CD8-positive, alpha-beta memory T cell (primary cell): ENCODE data around the gene CENPV. TPM values are rescaled to one million over a fixed set of nuclear protein-coding genes. Genes with fewer than 3 reads are reported as not detected.

Experiments used
- CTCF ChIA-PET: fragments of 350-600 bp; sonication (Branson Sonifier 250); formaldehyde crosslinking; loops from one replicate; lab custom pipeline; 2021; ENCODE audit warnings: antibody characterized with exemption; lab: Charles Lee
- POLR2A ChIA-PET: fragments of 350-600 bp; sonication (Branson Sonifier 250); formaldehyde crosslinking; loops from one replicate; lab custom pipeline; 2021; ENCODE audit warnings: antibody characterized with exemption; lab: Charles Lee
- DNase-seq, 5 donors: peaks; one replicate each; pipeline versions ENCODE4 v3.0.0 to v3.0.0-alpha.2; 2020 to 2022; ENCODE audit warnings: mixed read lengths in 1 of 5
- H3K27ac ChIP-seq: one replicate; pipeline ENCODE4 v1.7.0; 2013; ENCODE audit warnings: low read depth, mild to moderate bottlenecking, low read length, moderate library complexity
- H3K27me3 ChIP-seq: 2 replicates; pipeline ENCODE4 v1.7.0; 2013; ENCODE audit warnings: low read length, mild to moderate bottlenecking; ENCODE audit not compliant: insufficient read depth, poor library complexity, severe bottlenecking
- H3K36me3 ChIP-seq: 2 replicates; pipeline ENCODE4 v1.7.0; 2013; ENCODE audit warnings: mild to moderate bottlenecking, low read length, moderate library complexity; ENCODE audit not compliant: insufficient read depth
- H3K4me1 ChIP-seq: 2 replicates; pipeline ENCODE4 v1.7.0; 2013; ENCODE audit warnings: mild to moderate bottlenecking, low read length, moderate library complexity; ENCODE audit not compliant: insufficient read depth
- H3K4me3 ChIP-seq: 2 replicates; pipeline ENCODE4 v1.7.0; 2013; ENCODE audit warnings: mild to moderate bottlenecking, low read length
- H3K9me3 ChIP-seq: 2 replicates; pipeline ENCODE4 v1.7.0; 2013; ENCODE audit warnings: mild to moderate bottlenecking, low read length
- H3K27ac Mint-ChIP-seq, 8 donors: one replicate each; pipeline ENCODE4 v1.8.0; 2020 to 2021; ENCODE audit warnings: mixed read lengths in 8 of 8, mild to moderate bottlenecking in 6 of 8, inconsistent platforms in 3 of 8, moderate library complexity in 3 of 8
- H3K27me3 Mint-ChIP-seq, 2 donors: one replicate each; pipeline ENCODE4 v1.8.0; 2020 to 2021; ENCODE audit warnings: mixed read lengths in 2 of 2, mild to moderate bottlenecking in 1 of 2, moderate library complexity in 1 of 2
- H3K36me3 Mint-ChIP-seq, 3 donors: one replicate each; pipeline ENCODE4 v1.8.0; 2020 to 2021; ENCODE audit warnings: mixed read lengths in 3 of 3, inconsistent platforms in 1 of 3, mild to moderate bottlenecking in 1 of 3
- H3K4me1 Mint-ChIP-seq, 3 donors: one replicate each; pipeline ENCODE4 v1.8.0; 2020 to 2021; ENCODE audit warnings: mixed read lengths in 3 of 3, inconsistent platforms in 1 of 3, mild to moderate bottlenecking in 1 of 3
- H3K4me3 Mint-ChIP-seq, 7 donors: one replicate each; pipeline ENCODE4 v1.8.0; 2020 to 2021; ENCODE audit warnings: mixed read lengths in 7 of 7, mild to moderate bottlenecking in 6 of 7, moderate library complexity in 4 of 7, inconsistent platforms in 2 of 7
- H3K9me3 Mint-ChIP-seq, 5 donors: one replicate each; pipeline ENCODE4 v1.8.0; 2020 to 2022; ENCODE audit warnings: mixed read lengths in 5 of 5, mild to moderate bottlenecking in 3 of 5, moderate library complexity in 2 of 5, inconsistent platforms in 1 of 5
- polyA plus RNA-seq: library from polyadenylated mRNA; unstranded; fragments of 300-500 nt; fragmentation: Illumina TruSeq; gene quantifications from one replicate; pipeline ENCODE4 v1.2.3, GENCODE V29; 2021
- total RNA-seq, 2 experiments: library from RNA; stranded (reverse); gene quantifications; one replicate each; pipeline ENCODE4 v1.2.3, GENCODE V29; 2021

Gene CENPV
- total and polyA plus RNA-seq, 3 experiments from 2014 or later: 18.2 to 56.4 (median 53.4) TPM

DNA sequence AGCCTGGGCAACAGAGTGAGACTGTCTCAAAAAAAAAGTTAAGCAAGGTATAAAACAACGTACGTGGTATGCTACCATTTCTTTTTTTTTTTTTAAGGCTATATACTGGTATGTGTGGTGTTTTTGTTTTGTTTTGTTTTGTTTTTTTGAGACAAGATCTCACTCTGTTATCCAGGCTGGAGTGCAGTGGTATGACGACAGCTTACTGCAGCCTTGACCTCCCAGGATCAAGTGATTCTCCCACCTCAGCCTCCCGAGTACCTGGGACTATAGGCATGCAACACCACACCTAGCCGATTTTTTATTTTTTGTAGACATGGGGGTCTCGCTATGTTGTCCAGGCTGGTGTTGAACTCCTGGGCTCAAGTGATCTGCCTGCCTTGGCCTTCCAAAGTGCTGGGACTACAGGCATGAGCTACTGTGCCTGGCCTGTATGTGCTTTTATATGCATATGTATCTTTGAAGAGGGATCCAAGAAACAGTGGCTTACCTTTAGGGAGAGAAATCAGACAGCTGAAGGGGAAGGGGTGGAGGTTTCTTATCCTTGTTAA lies 6.5 kb downstream of the CENPV start:
- CTCF ChIA-PET: interaction anchor here (10.7 kb wide), 1 partner anchor 18 kb away, joined by 68 read pairs; no protein-coding TSS in a partner anchor
- Mint-ChIP-seq H3K9me3 (no peaks in the 10 kb centered on the region), H3K27ac (peak overlapping the region in 1 of 8 donors; percentile 91), H3K36me3 (peaks cover 0 to 40% (median 2%) of the 10 kb centered on the region in 3 donors), H3K4me3 (no peak overlapping the region), H3K4me1 (peaks cover 6 to 7% (median 6%) of the 10 kb centered on the region in 3 donors), H3K27me3 (no peaks in the 10 kb centered on the region)
- no peak overlapping the region for H3K4me3 ChIP-seq
- no peaks in the 10 kb centered on the region for H3K9me3 ChIP-seq
- no peak overlapping the region for H3K27ac ChIP-seq
- DNase-seq: no peak
- no peaks in the 10 kb centered on the region for H3K36me3 ChIP-seq
- no peaks in the 10 kb centered on the region for H3K27me3 ChIP-seq
- H3K4me1 ChIP-seq: peaks cover 2% of the 10 kb centered on the region
- POLR2A ChIA-PET: no interaction called here

DNA sequence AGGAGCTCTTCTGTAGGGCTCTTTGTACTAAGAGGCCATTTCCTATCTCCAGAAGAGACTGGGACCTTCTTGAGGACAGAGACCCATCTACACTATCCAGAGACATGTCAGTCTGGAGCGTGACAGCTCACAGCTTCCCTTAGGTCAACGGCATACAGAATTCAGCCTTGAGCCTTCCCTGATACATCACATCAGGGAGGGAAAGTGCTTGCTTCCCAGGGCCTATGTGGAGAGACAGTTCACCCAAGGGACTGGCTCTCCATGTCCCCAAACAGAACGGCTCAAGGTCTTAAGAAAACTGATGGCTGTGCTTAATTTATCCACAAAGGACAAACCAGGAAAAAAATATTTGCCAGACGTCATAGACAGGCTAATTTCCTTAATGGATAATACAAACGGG lies 7.7 kb downstream of the CENPV start:
- no peaks in the 10 kb centered on the region for H3K36me3 ChIP-seq
- peaks cover 0 to 40% (median 2%) of the 10 kb centered on the region in 3 donors for H3K36me3 Mint-ChIP-seq
- ChIA-PET CTCF (interaction anchor here (1.0 to 2.7 kb wide), 2 partner anchors 8 to 18 kb away, joined by 3 to 15 read pairs; partner anchors contain the start of gene CENPV), POLR2A (no interaction called here)
- no peak overlapping the region for H3K4me3 Mint-ChIP-seq
- H3K4me3 ChIP-seq: no peak overlapping the region
- no peaks in the 10 kb centered on the region for H3K27me3 ChIP-seq
- H3K27ac Mint-ChIP-seq: no peak overlapping the region
- DNase-seq: no peak
- H3K9me3 Mint-ChIP-seq: no peaks in the 10 kb centered on the region
- no peaks in the 10 kb centered on the region for H3K9me3 ChIP-seq
- no peak overlapping the region for H3K27ac ChIP-seq
- H3K4me1 Mint-ChIP-seq: no peaks in the 10 kb centered on the region
- no peaks in the 10 kb centered on the region for H3K27me3 Mint-ChIP-seq
- no peaks in the 10 kb centered on the region for H3K4me1 ChIP-seq

DNA sequence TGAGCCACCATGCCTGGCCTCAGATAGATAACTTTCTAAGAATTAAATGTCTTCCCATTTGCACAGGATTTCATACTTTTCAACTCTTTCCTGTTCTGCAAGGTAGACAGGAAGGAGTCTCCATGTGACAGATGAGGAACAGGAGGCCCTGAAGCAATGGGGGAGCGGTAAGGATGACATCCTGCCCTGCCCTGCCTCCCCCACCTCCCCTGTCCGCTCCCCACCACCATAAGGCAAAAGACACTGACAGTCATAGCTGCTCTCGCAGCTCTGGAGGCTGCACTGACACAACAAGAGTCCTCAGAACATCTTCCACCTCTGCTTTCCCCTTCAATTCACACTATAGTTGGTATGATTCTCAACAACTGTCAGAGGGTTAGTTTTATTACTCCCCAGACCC lies 9.7 kb downstream of the CENPV start:
- H3K9me3 Mint-ChIP-seq: no peaks in the 10 kb centered on the region
- no peaks in the 10 kb centered on the region for H3K4me1 ChIP-seq
- no peaks in the 10 kb centered on the region for H3K36me3 ChIP-seq
- no peak overlapping the region for H3K4me3 Mint-ChIP-seq
- no peaks in the 10 kb centered on the region for H3K27me3 ChIP-seq
- H3K27ac ChIP-seq: no peak overlapping the region
- H3K27me3 Mint-ChIP-seq: no peaks in the 10 kb centered on the region
- H3K27ac Mint-ChIP-seq: peak overlapping the region in 2 of 8 donors; percentile 46 to 54
- no peak for DNase-seq
- POLR2A ChIA-PET: no interaction called here
- no peak overlapping the region for H3K4me3 ChIP-seq
- CTCF ChIA-PET: interaction anchor here (1.5 to 2.7 kb wide), 2 partner anchors 10 to 20 kb away, joined by 4 to 15 read pairs; partner anchors contain the start of gene CENPV
- no peaks in the 10 kb centered on the region for H3K9me3 ChIP-seq
- no peaks in the 10 kb centered on the region for H3K4me1 Mint-ChIP-seq
- H3K36me3 Mint-ChIP-seq: peaks cover 0 to 29% (median 2%) of the 10 kb centered on the region in 3 donors

DNA sequence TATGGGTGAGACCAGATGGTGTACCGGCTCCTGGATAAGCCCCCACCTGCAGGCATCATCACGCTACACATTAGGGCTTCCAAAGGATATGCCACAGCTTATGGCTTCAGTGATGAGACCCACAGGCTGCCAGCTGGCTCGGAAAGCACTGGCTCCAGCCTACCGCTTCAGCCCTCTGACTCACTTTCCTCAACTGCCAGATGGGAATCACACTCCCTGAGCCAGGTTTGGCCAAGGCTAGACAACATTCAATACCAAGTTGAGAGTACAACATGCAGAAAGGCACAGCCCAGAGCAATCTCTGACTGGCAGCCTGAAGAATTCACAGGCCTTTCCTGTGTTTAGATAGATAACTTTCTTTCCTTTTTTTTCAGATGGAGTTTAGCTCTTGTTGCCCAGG lies 10.3 kb downstream of the CENPV start:
- CTCF ChIA-PET: interaction anchor here (1.5 to 2.7 kb wide), 2 partner anchors 10 to 21 kb away, joined by 4 to 15 read pairs; partner anchors contain the start of gene CENPV
- Histone ChIP-seq H3K27ac (no peak overlapping the region), H3K4me1 (no peaks in the 10 kb centered on the region), H3K36me3 (no peaks in the 10 kb centered on the region), H3K27me3 (no peaks in the 10 kb centered on the region), H3K9me3 (no peaks in the 10 kb centered on the region), H3K4me3 (no peak overlapping the region)
- H3K4me3 Mint-ChIP-seq: no peak overlapping the region
- peaks cover 0 to 29% (median 4%) of the 10 kb centered on the region in 3 donors for H3K36me3 Mint-ChIP-seq
- peak overlapping the region in 2 of 8 donors; percentile 62 to 81 for H3K27ac Mint-ChIP-seq
- H3K9me3 Mint-ChIP-seq: no peaks in the 10 kb centered on the region
- no peak for DNase-seq
- POLR2A ChIA-PET: no interaction called here
- no peaks in the 10 kb centered on the region for H3K4me1 Mint-ChIP-seq
- no peaks in the 10 kb centered on the region for H3K27me3 Mint-ChIP-seq

DNA sequence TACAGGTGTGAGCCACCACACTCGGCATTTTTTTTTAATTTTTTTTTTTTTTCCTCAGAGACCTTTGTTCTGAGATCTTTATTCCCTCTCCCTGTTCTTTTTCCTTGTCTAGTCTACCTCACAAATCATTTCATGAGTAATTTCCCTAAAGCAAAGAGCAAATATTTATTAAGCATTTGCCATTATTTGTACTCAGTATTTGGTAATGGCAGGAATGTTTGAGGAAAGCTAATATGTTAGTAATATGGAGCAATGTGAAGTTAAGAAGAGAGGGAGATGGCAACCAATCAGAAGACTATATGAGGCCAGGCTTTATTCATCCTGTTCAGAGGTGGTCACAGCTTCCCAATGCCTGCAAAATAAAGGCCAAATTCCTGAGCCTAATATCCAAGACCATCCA lies 13.3 kb downstream of the CENPV start:
- POLR2A ChIA-PET: interaction anchor here (0.6 kb wide), 1 partner anchor 1567 kb away, joined by 4 read pairs; no protein-coding TSS in a partner anchor

DNA sequence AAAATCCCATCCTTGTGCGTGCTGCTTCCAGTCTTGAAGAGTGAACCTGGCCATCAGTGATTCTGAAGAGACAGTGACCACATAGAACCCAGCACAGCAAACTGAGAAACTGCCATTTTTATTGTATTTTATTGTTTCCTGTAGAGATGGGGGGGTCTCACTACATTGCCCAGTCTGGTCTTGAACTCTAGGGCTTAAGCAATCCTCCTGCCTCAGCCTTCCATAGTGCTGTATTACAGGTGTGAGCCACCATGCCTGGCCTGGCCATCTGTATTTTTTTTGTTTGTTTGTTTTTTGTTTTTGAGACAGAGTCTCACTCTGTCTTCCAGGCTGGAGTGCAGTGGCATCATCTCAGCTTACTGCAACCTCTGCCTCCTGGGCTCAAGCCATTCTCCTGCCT lies 13.9 kb downstream of the CENPV start:
- H3K9me3 Mint-ChIP-seq: no peaks in the 10 kb centered on the region

More for the DNA sequence above, 13.3 kb downstream of the CENPV start:
- Histone ChIP-seq H3K27ac (no peak overlapping the region), H3K9me3 (no peaks in the 10 kb centered on the region), H3K27me3 (no peaks in the 10 kb centered on the region), H3K36me3 (no peaks in the 10 kb centered on the region), H3K4me1 (no peaks in the 10 kb centered on the region), H3K4me3 (no peak overlapping the region)
- no peaks in the 10 kb centered on the region for H3K27me3 Mint-ChIP-seq
- H3K36me3 Mint-ChIP-seq: peaks cover 0 to 22% (median 4%) of the 10 kb centered on the region in 3 donors
- DNase-seq: no peak
- no peaks in the 10 kb centered on the region for H3K9me3 Mint-ChIP-seq
- CTCF ChIA-PET: interaction anchor here (2.7 kb wide), 1 partner anchor 24 kb away, joined by 10 read pairs; no protein-coding TSS in a partner anchor
- H3K4me1 Mint-ChIP-seq: no peaks in the 10 kb centered on the region
- no peak overlapping the region for H3K4me3 Mint-ChIP-seq
- H3K27ac Mint-ChIP-seq: peak overlapping the region in 1 of 8 donors; percentile 74

DNA sequence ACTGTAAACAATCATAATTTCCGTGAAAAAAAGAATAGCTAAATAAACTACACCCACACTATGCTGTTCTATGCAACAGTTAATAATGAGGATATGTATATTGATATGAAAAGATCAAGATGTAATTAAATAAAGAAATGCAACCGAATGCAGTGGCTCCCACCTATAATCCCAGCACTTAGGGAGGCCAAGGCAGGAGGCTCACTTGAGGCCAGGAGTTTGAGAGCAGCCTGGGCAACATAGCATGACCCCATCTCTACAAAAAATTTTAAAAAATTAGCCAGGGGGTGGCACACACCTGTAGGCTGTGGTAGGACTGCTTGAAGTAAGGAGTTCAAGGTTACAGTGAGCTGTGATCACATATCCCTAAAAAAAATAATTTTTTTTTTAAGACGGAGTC lies 14.9 kb downstream of the CENPV start:
- no peak overlapping the region for H3K4me3 Mint-ChIP-seq
- H3K27me3 Mint-ChIP-seq: no peaks in the 10 kb centered on the region
- Histone ChIP-seq H3K27ac (no peak overlapping the region), H3K4me3 (no peak overlapping the region), H3K27me3 (no peaks in the 10 kb centered on the region), H3K36me3 (no peaks in the 10 kb centered on the region), H3K9me3 (no peaks in the 10 kb centered on the region), H3K4me1 (no peaks in the 10 kb centered on the region)
- POLR2A ChIA-PET: interaction anchor here (0.6 kb wide), 1 partner anchor 11 kb away, joined by 3 read pairs; no protein-coding TSS in a partner anchor
- H3K27ac Mint-ChIP-seq: no peak overlapping the region
- peaks cover 0 to 11% (median 3%) of the 10 kb centered on the region in 3 donors for H3K36me3 Mint-ChIP-seq
- no peaks in the 10 kb centered on the region for H3K9me3 Mint-ChIP-seq
- CTCF ChIA-PET: no interaction called here
- no peaks in the 10 kb centered on the region for H3K4me1 Mint-ChIP-seq
- no peak for DNase-seq

More for the DNA sequence above, 13.9 kb downstream of the CENPV start:
- Histone ChIP-seq H3K36me3 (no peaks in the 10 kb centered on the region), H3K4me1 (no peaks in the 10 kb centered on the region), H3K27me3 (no peaks in the 10 kb centered on the region), H3K27ac (no peak overlapping the region), H3K9me3 (no peaks in the 10 kb centered on the region), H3K4me3 (no peak overlapping the region)
- H3K27ac Mint-ChIP-seq: peak overlapping the region in 1 of 8 donors; percentile 84
- peaks cover 0 to 21% (median 4%) of the 10 kb centered on the region in 3 donors for H3K36me3 Mint-ChIP-seq
- no peak for DNase-seq
- H3K27me3 Mint-ChIP-seq: no peaks in the 10 kb centered on the region
- no peaks in the 10 kb centered on the region for H3K4me1 Mint-ChIP-seq
- no peak overlapping the region for H3K4me3 Mint-ChIP-seq
- ChIA-PET POLR2A (no interaction called here), CTCF (interaction anchor here (2.7 kb wide), 1 partner anchor 24 kb away, joined by 10 read pairs; no protein-coding TSS in a partner anchor)

DNA sequence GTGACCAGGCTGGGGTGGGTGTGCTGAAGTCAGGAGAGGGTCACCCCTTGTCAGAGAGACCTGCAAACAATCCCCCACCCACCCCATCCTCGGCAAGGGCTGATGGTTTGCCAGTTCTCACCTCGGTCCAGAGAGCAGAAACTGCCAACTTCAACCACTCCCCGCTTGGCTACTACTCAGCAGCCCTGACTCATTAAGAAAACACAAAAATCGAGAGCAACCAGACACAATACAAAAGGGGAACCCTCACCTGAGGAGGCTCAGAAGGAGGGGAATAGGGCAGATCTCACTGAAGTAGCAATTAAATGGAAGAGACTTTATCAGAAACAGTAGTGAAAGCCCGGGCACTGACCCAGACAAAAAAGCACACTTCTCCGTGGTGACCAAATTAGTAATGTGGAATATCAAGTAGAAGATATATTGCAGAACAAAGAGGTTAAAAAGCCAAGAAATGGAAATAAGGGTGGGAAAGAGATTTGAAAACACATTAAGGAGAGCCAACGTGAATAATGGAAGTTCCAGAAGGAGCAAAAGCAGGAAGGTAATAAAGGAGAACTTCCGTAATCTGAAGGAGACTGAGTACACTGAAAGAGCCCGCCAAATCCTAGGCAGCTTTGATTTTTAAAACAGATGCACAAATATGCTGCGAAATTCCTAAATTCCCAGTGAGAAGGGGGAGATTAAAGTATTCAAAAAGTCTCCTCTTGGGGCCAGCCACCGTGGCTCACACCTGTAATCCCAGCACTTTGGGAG lies 23.6 kb downstream of the CENPV start:
- H3K36me3 Mint-ChIP-seq: peaks cover 3 to 24% (median 3%) of the 10 kb centered on the region in 3 donors
- ChIA-PET CTCF (no interaction called here), POLR2A (no interaction called here)
- Histone ChIP-seq H3K9me3 (no peaks in the 10 kb centered on the region), H3K4me3 (no peak overlapping the region), H3K27me3 (no peaks in the 10 kb centered on the region), H3K4me1 (no peaks in the 10 kb centered on the region), H3K27ac (no peak overlapping the region), H3K36me3 (peaks cover 9% of the 10 kb centered on the region)
- no peaks in the 10 kb centered on the region for H3K4me1 Mint-ChIP-seq
- no peak for DNase-seq
- H3K9me3 Mint-ChIP-seq: no peaks in the 10 kb centered on the region
- H3K27ac Mint-ChIP-seq: peak overlapping the region in 1 of 8 donors; percentile 84
- no peaks in the 10 kb centered on the region for H3K27me3 Mint-ChIP-seq
- no peak overlapping the region for H3K4me3 Mint-ChIP-seq
